ENCODE data around the gene PLCD4.

DNA sequence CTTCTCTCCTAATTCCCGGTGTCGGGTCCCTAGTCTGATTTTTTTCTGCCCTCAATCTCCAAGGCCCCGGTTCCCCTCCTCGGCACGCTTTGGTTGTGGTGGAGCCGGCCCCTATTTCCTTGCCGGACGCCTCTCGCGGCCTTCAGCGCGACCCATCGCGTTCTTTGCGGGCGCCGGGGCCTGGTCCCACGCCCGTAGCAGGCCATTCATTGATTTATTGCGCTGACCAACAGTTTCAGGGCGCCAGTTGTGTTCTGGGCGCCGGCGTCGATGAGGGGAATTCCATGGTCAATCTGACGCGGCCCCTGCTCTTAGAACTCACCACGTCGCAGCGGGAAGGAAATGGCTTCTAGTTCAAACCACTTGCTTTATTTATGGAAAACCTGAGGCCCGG lies 38.7 kb upstream of the PLCD4 start:
- TF ChIP-seq, protein P1, sequence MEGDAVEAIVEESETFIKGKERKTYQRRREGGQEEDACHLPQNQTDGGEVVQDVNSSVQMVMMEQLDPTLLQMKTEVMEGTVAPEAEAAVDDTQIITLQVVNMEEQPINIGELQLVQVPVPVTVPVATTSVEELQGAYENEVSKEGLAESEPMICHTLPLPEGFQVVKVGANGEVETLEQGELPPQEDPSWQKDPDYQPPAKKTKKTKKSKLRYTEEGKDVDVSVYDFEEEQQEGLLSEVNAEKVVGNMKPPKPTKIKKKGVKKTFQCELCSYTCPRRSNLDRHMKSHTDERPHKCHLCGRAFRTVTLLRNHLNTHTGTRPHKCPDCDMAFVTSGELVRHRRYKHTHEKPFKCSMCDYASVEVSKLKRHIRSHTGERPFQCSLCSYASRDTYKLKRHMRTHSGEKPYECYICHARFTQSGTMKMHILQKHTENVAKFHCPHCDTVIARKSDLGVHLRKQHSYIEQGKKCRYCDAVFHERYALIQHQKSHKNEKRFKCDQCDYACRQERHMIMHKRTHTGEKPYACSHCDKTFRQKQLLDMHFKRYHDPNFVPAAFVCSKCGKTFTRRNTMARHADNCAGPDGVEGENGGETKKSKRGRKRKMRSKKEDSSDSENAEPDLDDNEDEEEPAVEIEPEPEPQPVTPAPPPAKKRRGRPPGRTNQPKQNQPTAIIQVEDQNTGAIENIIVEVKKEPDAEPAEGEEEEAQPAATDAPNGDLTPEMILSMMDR (IDR thresholded peaks at IDR 0.05) = no peak
- TF ChIP-seq POLR2A (IDR thresholded peaks at IDR 0.05) = no peak
- no peak for TF ChIP-seq EP300 (IDR thresholded peaks at IDR 0.05)
- no peak for TF ChIP-seq POLR2AphosphoS5 (IDR thresholded peaks at IDR 0.05)
